ENCODE measurements around the gene USP49.

DNA sequence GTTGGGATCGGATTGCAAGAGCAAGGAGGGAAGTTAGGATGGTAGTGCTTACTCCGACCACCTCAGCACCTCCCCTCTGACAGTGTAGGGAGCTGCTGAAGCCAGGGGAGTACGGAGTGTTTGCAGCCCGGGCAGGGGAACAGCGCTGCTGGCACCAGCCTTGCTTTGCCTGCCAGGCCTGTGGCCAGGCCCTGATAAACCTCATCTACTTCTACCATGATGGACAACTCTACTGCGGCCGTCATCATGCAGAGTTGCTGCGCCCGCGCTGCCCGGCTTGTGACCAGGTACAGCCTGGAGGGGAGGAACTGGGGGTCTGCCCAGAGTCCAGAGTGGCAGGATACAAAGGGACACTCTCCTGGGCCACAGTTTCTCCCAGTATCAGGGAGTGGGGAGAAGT lies 109.9 kb downstream of the USP49 start:
- TF ChIP-seq, protein P1, sequence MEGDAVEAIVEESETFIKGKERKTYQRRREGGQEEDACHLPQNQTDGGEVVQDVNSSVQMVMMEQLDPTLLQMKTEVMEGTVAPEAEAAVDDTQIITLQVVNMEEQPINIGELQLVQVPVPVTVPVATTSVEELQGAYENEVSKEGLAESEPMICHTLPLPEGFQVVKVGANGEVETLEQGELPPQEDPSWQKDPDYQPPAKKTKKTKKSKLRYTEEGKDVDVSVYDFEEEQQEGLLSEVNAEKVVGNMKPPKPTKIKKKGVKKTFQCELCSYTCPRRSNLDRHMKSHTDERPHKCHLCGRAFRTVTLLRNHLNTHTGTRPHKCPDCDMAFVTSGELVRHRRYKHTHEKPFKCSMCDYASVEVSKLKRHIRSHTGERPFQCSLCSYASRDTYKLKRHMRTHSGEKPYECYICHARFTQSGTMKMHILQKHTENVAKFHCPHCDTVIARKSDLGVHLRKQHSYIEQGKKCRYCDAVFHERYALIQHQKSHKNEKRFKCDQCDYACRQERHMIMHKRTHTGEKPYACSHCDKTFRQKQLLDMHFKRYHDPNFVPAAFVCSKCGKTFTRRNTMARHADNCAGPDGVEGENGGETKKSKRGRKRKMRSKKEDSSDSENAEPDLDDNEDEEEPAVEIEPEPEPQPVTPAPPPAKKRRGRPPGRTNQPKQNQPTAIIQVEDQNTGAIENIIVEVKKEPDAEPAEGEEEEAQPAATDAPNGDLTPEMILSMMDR (conservative IDR thresholded peaks at IDR 0.05; ENCODE audit: low read depth, low read length): no peak
- TF ChIP-seq RAD21 (IDR thresholded peaks at IDR 0.05; ENCODE audit: low read length) (no peak), RCOR1 (IDR thresholded peaks at IDR 0.05; ENCODE audit: insufficient replicate concordance, low read length) (no peak), MAFK (IDR thresholded peaks at IDR 0.05; ENCODE audit: low read depth, low read length) (no peak), FOS (IDR thresholded peaks at IDR 0.05; ENCODE audit: low read depth, low read length) (no peak)
- TF ChIP-seq, protein P2, sequence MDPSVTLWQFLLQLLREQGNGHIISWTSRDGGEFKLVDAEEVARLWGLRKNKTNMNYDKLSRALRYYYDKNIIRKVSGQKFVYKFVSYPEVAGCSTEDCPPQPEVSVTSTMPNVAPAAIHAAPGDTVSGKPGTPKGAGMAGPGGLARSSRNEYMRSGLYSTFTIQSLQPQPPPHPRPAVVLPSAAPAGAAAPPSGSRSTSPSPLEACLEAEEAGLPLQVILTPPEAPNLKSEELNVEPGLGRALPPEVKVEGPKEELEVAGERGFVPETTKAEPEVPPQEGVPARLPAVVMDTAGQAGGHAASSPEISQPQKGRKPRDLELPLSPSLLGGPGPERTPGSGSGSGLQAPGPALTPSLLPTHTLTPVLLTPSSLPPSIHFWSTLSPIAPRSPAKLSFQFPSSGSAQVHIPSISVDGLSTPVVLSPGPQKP (IDR thresholded peaks at IDR 0.05; ENCODE audit: borderline replicate concordance, low read depth, low read length): no peak
- TF ChIP-seq, protein P3, sequence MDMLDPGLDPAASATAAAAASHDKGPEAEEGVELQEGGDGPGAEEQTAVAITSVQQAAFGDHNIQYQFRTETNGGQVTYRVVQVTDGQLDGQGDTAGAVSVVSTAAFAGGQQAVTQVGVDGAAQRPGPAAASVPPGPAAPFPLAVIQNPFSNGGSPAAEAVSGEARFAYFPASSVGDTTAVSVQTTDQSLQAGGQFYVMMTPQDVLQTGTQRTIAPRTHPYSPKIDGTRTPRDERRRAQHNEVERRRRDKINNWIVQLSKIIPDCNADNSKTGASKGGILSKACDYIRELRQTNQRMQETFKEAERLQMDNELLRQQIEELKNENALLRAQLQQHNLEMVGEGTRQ (IDR thresholded peaks at IDR 0.05; ENCODE audit: low read depth, low read length): no peak

Data from IMR-90 (cell line).